Stimulated activated CD8-positive, alpha-beta memory T cell treated with anti-CD3 and anti-CD28 coated beads, Interleukin-7, amount 100 ng/mL, for 24 hours (primary cell): ENCODE results near the gene PMP22.
"Not testable (repeated sequence)": the region's sequence is repeated elsewhere in the genome, so short reads cannot be mapped to it uniquely, and the experiment has no call there.

Experiments
- DNase-seq: peaks from one replicate; pipeline ENCODE4 v3.0.0-alpha.2; 2020; ENCODE audit warnings: low read depth

The PMP22 gene

GRCh38 chr17:15255713-15256454 is 9.2 kb downstream of the PMP22 start:
- DNase-seq = no peak

- no peak for DNase-seq
These were observed 14.8 kb downstream of the PMP22 start for GRCh38 chr17:15250135-15250860.

GRCh38 chr17:15249487-15249886 is 15.6 kb downstream of the PMP22 start:
- DNase-seq = no peak

GRCh38 chr17:15247891-15248529 is 17.1 kb downstream of the PMP22 start:
- DNase-seq = no peak

GRCh38 chr17:15245054-15245453 is 20.1 kb downstream of the PMP22 start:
- DNase-seq = no peak

- DNase-seq = no peak
These were observed 24.5 kb downstream of the PMP22 start for GRCh38 chr17:15240644-15241043.

GRCh38 chr17:15239491-15239890 is 25.6 kb downstream of the PMP22 start:
- no peak for DNase-seq

GRCh38 chr17:15238676-15239422 is 26.3 kb downstream of the PMP22 start:
- no peak for DNase-seq

GRCh38 chr17:15238057-15238456 is 27.1 kb downstream of the PMP22 start:
- DNase-seq = no peak

- DNase-seq = no peak
These were observed 28.1 kb downstream of the PMP22 start for GRCh38 chr17:15237106-15237425.

GRCh38 chr17:15236281-15237105 is 28.6 kb downstream of the PMP22 start:
- DNase-seq = no peak

- no peak for DNase-seq
These were observed 31.2 kb downstream of the PMP22 start for GRCh38 chr17:15233971-15234370.

GRCh38 chr17:15233022-15233805 is 31.9 kb downstream of the PMP22 start:
- DNase-seq = no peak

- DNase-seq = no peak
These were observed 32.6 kb downstream of the PMP22 start for GRCh38 chr17:15232517-15232915.

GRCh38 chr17:15231851-15232516 is 33.1 kb downstream of the PMP22 start:
- no peak for DNase-seq

GRCh38 chr17:15230866-15231265 is 34.3 kb downstream of the PMP22 start:
- DNase-seq = no peak

- not testable (repeated sequence) for DNase-seq
These were observed 43.3 kb downstream of the PMP22 start for GRCh38 chr17:15221827-15222226.

- no peak for DNase-seq
These were observed 44.3 kb downstream of the PMP22 start for GRCh38 chr17:15220785-15221184.

- no peak for DNase-seq
These were observed 48.6 kb downstream of the PMP22 start for GRCh38 chr17:15216481-15216880.

- DNase-seq = no peak
These were observed 51.6 kb downstream of the PMP22 start for GRCh38 chr17:15213381-15214087.
